GM19395 (cell line): ENCODE results near the gene METTL14.
A peak's percentile ranks its signal among the peaks of the same experiment; 100 is the strongest.
"Not testable (repeated sequence)": the region's sequence is repeated elsewhere in the genome, so short reads cannot be mapped to it uniquely, and the experiment has no call there.

Experiments
- ATAC-seq: cut with Tn5 transposase; IDR thresholded peaks from one replicate; pipeline ENCODE4 v1.9.1; 2021; ENCODE audit warnings: mild to moderate bottlenecking, moderate library complexity; ENCODE audit not compliant: unreplicated experiment

The METTL14 gene

GRCh38 chr4:118684873-118685811, at the start of gene METTL14:
Gene METTL14, plus strand, starts transcription at chr4:118685392. Its CDS starts 143 bp downstream, at chr4:118685535.
- ATAC-seq, result peak; percentile 100

GRCh38 chr4:118636126-118636525, 49.1 kb upstream of the METTL14 start:
- not testable (repeated sequence) for ATAC-seq

GRCh38 chr4:118664665-118665064, 20.5 kb upstream of the METTL14 start:
- ATAC-seq, result not testable (repeated sequence)

- ATAC-seq, result not testable (repeated sequence)
Measured at GRCh38 chr4:118669220-118669619, 16.0 kb upstream of the METTL14 start.

GRCh38 chr4:118670968-118671367, 14.2 kb upstream of the METTL14 start:
- ATAC-seq, result not testable (repeated sequence)

GRCh38 chr4:118676128-118676527, 9.1 kb upstream of the METTL14 start:
- ATAC-seq, result no peak

GRCh38 chr4:118680808-118681207, 4.4 kb upstream of the METTL14 start:
- ATAC-seq, result no peak

GRCh38 chr4:118682928-118683327, 2.3 kb upstream of the METTL14 start:
- ATAC-seq, result no peak

GRCh38 chr4:118683513-118683912, 1.7 kb upstream of the METTL14 start:
- ATAC-seq, result no peak

- no peak for ATAC-seq
Measured at GRCh38 chr4:118703118-118703517, 17.9 kb downstream of the METTL14 start.

GRCh38 chr4:118711052-118711451, 25.9 kb downstream of the METTL14 start:
- no peak for ATAC-seq

- ATAC-seq, result no peak
Measured at GRCh38 chr4:118712872-118713271, 27.7 kb downstream of the METTL14 start.

- ATAC-seq, result no peak
Measured at GRCh38 chr4:118714682-118715081, 29.5 kb downstream of the METTL14 start.

- ATAC-seq, result no peak
Measured at GRCh38 chr4:118716304-118716703, 31.1 kb downstream of the METTL14 start.

GRCh38 chr4:118718511-118719170, 33.4 kb downstream of the METTL14 start:
- no peak for ATAC-seq

- no peak for ATAC-seq
Measured at GRCh38 chr4:118721752-118722151, 36.6 kb downstream of the METTL14 start.

- no peak for ATAC-seq
Measured at GRCh38 chr4:118723369-118723768, 38.2 kb downstream of the METTL14 start.

GRCh38 chr4:118727360-118727759, 42.2 kb downstream of the METTL14 start:
- ATAC-seq, result no peak

- ATAC-seq, result no peak
Measured at GRCh38 chr4:118729287-118730286, 44.4 kb downstream of the METTL14 start.

GRCh38 chr4:118730683-118731082, 45.5 kb downstream of the METTL14 start:
- ATAC-seq, result no peak
